COR-L47 (cell line): ENCODE data around the gene MRPL54.
"Not testable (repeated sequence)": the region's sequence is repeated elsewhere in the genome, so short reads cannot be mapped to it uniquely, and the experiment has no call there.

Source experiments
- DNase-seq: peaks from one replicate; lab custom pipeline; 2025; lab: John Stamatoyannopoulos, UW

Gene MRPL54

DNA sequence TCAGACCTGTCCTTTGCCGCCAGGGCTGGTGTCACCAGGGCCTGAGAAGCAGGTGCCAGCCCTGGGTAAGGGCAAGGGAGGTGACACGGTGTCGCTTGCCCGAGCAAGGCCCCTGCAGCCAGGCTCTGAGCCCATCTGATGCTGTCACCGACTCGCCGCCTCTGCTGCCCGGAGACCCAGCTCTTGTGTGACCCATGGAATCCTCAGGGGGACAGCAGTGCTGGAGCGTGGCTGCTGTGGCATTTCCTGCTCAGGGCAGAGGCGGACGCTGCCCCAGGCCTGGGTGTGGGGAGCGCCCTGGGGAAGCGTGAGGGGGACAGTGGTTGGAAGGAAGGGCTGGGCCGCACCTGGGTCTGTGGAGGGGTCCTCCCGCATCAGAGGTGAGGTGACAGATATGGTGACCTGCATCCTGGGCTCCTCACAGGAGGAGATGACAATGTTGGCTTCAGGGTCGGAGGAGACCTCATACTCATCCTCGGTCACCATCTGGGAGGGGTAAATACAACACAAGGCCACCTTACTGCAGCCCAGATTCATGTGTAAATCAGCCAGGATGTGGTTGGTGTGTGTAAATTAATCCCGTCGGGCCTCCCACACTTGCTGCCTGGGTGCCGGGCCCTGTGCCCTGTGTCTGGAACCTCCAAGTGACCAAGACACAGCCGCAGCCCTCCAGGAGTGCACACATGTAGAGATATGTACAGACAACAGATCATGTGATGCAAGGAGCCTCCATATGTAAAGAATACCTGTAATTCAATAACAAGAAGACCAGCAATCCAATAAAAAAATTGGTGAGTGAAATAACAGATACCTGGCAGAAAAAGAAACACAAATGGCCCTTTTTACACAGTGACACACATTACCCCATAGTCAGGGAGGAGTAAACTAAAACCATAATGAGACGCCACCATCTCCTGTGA is 51.3 kb downstream of the MRPL54 start:
- DNase-seq = no peak

GRCh38 chr19:3814648-3815047 is 52.2 kb downstream of the MRPL54 start:
- DNase-seq = no peak

DNA sequence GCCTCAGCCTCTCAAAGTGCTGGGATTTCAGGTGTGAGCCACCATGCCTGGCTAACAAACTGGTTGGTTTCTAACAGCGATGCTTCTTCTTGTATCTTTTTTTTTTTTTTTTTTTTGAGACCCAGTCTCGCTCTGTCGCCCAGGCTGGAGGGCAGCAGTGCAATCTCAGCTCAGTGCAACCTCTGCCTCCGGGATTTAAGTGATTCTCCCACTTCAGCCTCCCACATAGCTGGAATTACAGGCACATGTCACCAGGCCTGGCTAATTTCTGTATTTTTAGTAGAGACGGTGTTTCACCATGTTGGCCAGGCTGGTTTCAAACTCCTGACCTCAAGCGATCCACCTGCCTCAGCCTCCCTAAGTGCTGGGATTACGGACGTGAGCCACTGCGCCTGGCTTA is 53.7 kb downstream of the MRPL54 start:
- DNase-seq = not testable (repeated sequence)

DNA sequence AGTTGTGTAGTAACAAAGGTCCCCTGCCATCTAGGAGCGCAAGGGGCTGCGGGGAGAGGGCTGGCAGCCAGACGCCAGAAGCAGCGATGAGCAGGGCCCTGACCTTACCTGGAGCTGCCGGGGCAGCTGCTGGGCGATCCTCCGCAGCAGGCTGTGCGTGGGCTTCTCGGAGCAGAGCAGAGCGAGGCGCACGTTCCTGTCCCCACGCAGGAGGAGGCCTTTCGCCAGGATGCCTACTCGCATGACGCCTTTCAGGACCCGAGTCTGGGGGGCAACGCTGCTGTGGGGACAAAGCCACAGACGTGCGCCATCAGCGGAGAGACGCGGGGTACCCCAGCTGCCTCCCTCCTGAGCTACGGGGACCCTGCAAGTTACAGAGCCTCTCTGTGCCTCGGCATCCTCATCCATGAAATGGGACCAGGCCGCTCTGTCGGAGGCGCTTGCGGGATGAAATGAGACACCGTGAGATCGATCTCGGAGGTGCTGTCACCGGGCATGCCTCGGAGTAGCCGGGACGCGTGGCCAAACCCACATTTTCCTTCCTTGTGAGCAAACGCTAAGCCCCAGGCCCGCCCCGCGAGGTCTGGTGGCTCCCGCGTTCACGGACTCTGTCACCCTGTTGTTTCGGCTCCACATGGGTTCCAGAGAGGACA is 54.2 kb downstream of the MRPL54 start:
- DNase-seq = no peak
